WI38 (cell line): ENCODE measurements around the gene PGAM2.

Experiments
- H3K4me3 ChIP-seq: 2 replicates; pipeline ENCODE4 v1.5.1; 2011; ENCODE audit warnings: low read depth, mild to moderate bottlenecking, control low read depth, low read length
- TF ChIP-seq, protein P1 (sequence below): IDR thresholded peaks from 2 replicates; pipeline ENCODE4 v1.5.1; 2012; ENCODE audit warnings: low read depth, mild to moderate bottlenecking, control low read depth, low read length

PGAM2 gene

GRCh38 chr7:44075296-44076075 is 10.1 kb upstream of the PGAM2 start:
- TF ChIP-seq, protein P1, sequence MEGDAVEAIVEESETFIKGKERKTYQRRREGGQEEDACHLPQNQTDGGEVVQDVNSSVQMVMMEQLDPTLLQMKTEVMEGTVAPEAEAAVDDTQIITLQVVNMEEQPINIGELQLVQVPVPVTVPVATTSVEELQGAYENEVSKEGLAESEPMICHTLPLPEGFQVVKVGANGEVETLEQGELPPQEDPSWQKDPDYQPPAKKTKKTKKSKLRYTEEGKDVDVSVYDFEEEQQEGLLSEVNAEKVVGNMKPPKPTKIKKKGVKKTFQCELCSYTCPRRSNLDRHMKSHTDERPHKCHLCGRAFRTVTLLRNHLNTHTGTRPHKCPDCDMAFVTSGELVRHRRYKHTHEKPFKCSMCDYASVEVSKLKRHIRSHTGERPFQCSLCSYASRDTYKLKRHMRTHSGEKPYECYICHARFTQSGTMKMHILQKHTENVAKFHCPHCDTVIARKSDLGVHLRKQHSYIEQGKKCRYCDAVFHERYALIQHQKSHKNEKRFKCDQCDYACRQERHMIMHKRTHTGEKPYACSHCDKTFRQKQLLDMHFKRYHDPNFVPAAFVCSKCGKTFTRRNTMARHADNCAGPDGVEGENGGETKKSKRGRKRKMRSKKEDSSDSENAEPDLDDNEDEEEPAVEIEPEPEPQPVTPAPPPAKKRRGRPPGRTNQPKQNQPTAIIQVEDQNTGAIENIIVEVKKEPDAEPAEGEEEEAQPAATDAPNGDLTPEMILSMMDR: no peak
- no peak overlapping the region for H3K4me3 ChIP-seq

GRCh38 chr7:44074349-44074695 is 9.0 kb upstream of the PGAM2 start:
- H3K4me3 ChIP-seq: no peak overlapping the region
- TF ChIP-seq, protein P1: no peak

- TF ChIP-seq, protein P1: no peak
- H3K4me3 ChIP-seq: no peak overlapping the region
Observed at GRCh38 chr7:44073664-44074348, 8.4 kb upstream of the PGAM2 start.

DNA sequence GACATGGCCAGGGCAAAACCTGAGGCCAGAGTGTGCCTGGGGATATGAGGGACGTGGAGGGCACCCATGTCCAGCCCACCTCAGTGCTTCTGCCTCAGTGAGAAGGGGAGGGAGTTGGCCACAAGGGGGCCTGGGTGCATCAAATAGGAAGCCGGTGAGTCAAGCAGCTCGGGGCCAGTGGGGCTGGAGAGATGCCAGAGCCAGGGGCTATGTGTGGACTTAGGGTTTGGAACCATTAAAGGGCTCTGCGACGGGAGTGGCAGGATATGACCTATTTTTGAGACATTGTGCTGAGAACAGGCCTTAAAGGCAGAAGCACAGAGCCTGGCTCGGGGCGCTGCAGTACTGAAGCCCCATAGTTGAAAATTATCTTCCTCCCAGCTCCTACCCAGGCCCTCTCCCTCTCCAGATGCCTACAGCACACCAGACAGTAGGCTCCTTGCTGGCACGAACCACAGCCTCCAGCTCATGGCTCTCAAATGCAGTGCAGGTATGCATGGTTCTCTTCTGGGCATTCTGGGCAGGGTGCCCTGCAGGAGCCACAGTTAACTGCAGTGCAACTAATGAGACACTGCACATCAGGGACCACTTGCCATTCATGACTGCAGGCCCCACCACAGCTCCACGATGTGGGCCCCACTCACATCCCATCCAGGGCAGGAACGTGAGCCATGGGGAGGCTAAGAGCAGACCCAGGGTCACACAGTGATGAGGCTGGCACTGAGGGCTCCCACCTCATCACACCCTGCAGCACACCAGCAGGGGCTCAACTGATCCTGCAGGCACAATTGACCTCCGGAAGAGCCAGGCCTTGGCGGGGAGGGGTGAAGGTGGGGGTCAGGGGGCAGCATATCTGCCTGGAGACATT is 7.2 kb upstream of the PGAM2 start:
- TF ChIP-seq, protein P1: peak; percentile 88

GRCh38 chr7:44071726-44072363 is 6.5 kb upstream of the PGAM2 start:
- TF ChIP-seq, protein P1: no peak
- H3K4me3 ChIP-seq: no peak overlapping the region

More for the DNA sequence above, 7.2 kb upstream of the PGAM2 start:
- H3K4me3 ChIP-seq: no peak overlapping the region

- TF ChIP-seq, protein P1: no peak
- H3K4me3 ChIP-seq: no peak overlapping the region
Observed at GRCh38 chr7:44068054-44068453, 2.7 kb upstream of the PGAM2 start.
